Central memory CD8-positive, alpha-beta T cell (primary cell): ENCODE results near the gene ARHGAP26.

Experiments
- ATAC-seq: fragments of 150-1000 bp; cut with Tn5 transposase; replicated peaks from 2 replicates; pipeline ENCODE4 v1.10.0; 2022; ENCODE audit warnings: mild to moderate bottlenecking, moderate FRiP score, moderate number of reproducible peaks; ENCODE audit not compliant: poor library complexity, severe bottlenecking; ENCODE audit errors: extremely low read depth
- DNase-seq, 2 donors: peaks; one replicate each; pipeline ENCODE4 v3.0.0; 2021; ENCODE audit warnings: low spot score in 2 of 2
- H3K27ac Mint-ChIP-seq: one replicate; pipeline ENCODE4 v1.8.0; 2022; ENCODE audit warnings: low read depth, mild to moderate bottlenecking, moderate library complexity, mixed read lengths
- H3K27me3 Mint-ChIP-seq: one replicate; pipeline ENCODE4 v1.8.0; 2022; ENCODE audit warnings: mixed read lengths
- H3K36me3 Mint-ChIP-seq: one replicate; pipeline ENCODE4 v1.8.0; 2022; ENCODE audit warnings: mild to moderate bottlenecking, moderate library complexity, mixed read lengths; ENCODE audit not compliant: insufficient read depth
- H3K4me1 Mint-ChIP-seq: one replicate; pipeline ENCODE4 v1.8.0; 2022; ENCODE audit warnings: mixed read lengths
- H3K4me3 Mint-ChIP-seq: one replicate; pipeline ENCODE4 v1.8.0; 2022; ENCODE audit warnings: mild to moderate bottlenecking, moderate library complexity, mixed read lengths
- H3K9me3 Mint-ChIP-seq: one replicate; pipeline ENCODE4 v1.8.0; 2022; ENCODE audit warnings: mixed read lengths

Gene ARHGAP26

DNA sequence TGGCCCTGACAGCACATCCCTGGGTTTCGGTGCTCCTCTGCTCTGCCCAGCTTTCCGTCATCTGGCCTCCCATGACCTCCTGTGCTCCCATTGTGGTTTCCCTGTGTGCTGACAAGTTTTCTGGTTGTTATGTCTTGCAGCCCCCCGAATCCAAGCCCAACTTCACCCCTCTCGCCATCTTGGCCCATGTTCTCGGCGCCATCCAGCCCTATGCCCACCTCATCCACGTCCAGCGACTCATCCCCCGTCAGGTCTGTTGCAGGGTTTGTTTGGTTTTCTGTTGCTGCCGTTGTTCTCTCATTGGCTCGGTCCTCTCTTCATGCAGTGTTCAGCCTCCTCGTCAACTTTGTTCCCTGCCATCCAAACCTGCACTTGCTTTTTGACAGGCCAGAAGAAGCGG is 436.9 kb downstream of the ARHGAP26 start:
- Mint-ChIP-seq H3K36me3 (peaks cover 5% of the 10 kb centered on the region), H3K9me3 (no peaks in the 10 kb centered on the region), H3K4me1 (peaks cover 41% of the 10 kb centered on the region), H3K27ac (peak overlapping the region; percentile 49), H3K4me3 (peak overlapping the region; percentile 11), H3K27me3 (no peaks in the 10 kb centered on the region)
- ATAC-seq (no peak), DNase-seq (no peak)

GRCh38 chr5:143207563-143208364 is 437.6 kb downstream of the ARHGAP26 start:
- H3K9me3 Mint-ChIP-seq = no peaks in the 10 kb centered on the region
- H3K27ac Mint-ChIP-seq = peak overlapping the region; percentile 49
- peaks cover 5% of the 10 kb centered on the region for H3K36me3 Mint-ChIP-seq
- H3K4me3 Mint-ChIP-seq = no peak overlapping the region
- peaks cover 48% of the 10 kb centered on the region for H3K4me1 Mint-ChIP-seq
- DNase-seq = no peak
- ATAC-seq = no peak
- H3K27me3 Mint-ChIP-seq = no peaks in the 10 kb centered on the region

DNA sequence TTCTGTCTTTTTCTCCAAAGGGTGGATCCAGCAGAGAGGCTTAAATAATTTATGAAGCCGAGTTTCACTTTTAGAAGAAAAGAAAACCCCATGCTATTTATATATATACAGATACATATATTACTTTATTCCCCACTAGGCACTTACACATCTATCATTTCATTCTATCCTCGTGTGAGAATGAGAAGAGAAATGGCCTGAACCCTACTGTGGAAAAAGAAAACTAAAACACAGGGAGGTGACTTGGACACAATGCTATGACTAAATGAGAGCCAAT is 438.1 kb downstream of the ARHGAP26 start:
- Mint-ChIP-seq H3K9me3 (no peaks in the 10 kb centered on the region), H3K36me3 (peaks cover 5% of the 10 kb centered on the region), H3K27ac (no peak overlapping the region), H3K4me3 (no peak overlapping the region), H3K4me1 (peaks cover 51% of the 10 kb centered on the region), H3K27me3 (no peaks in the 10 kb centered on the region)
- ATAC-seq (no peak), DNase-seq (no peak)

- ATAC-seq (no peak), DNase-seq (no peak)
- peaks cover 58% of the 10 kb centered on the region for H3K4me1 Mint-ChIP-seq
- no peak overlapping the region for H3K4me3 Mint-ChIP-seq
- H3K27ac Mint-ChIP-seq = no peak overlapping the region
- peaks cover 9% of the 10 kb centered on the region for H3K36me3 Mint-ChIP-seq
- H3K27me3 Mint-ChIP-seq = no peaks in the 10 kb centered on the region
- no peaks in the 10 kb centered on the region for H3K9me3 Mint-ChIP-seq
Observed at GRCh38 chr5:143208781-143209510, 438.8 kb downstream of the ARHGAP26 start.

DNA sequence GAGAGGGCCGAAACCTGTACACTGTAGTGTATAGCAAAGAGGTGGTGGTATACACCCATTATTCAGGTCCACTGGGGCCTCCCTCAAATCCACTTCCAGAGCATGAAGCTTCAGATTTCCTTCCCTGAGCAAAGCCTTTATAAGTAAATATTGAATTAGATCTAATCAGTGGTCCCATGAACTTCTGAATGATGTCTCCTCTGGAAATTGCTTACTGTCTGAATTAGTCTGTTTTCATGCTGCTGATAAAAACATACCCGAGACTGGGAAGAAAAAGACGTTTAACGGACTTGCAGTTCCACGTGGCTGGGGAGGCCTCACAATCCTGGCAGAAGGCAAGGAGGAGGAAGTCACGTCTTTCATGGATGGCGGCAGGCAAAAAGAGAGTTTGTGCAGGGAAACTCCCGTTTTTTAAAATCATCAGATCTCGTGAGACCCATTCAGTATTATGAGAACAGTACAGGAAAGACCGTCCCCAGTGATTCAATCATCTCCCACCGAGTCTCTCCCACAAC is 439.8 kb downstream of the ARHGAP26 start:
- ATAC-seq (no peak), DNase-seq (no peak)
- Mint-ChIP-seq H3K27ac (no peak overlapping the region), H3K9me3 (no peaks in the 10 kb centered on the region), H3K4me3 (no peak overlapping the region), H3K36me3 (peaks cover 12% of the 10 kb centered on the region), H3K4me1 (peaks cover 57% of the 10 kb centered on the region), H3K27me3 (no peaks in the 10 kb centered on the region)

GRCh38 chr5:143210576-143210975 is 440.4 kb downstream of the ARHGAP26 start:
- DNase-seq (no peak), ATAC-seq (no peak)
- Mint-ChIP-seq H3K4me1 (peaks cover 51% of the 10 kb centered on the region), H3K36me3 (peaks cover 13% of the 10 kb centered on the region), H3K27me3 (no peaks in the 10 kb centered on the region), H3K27ac (no peak overlapping the region), H3K9me3 (no peaks in the 10 kb centered on the region), H3K4me3 (no peak overlapping the region)

DNA sequence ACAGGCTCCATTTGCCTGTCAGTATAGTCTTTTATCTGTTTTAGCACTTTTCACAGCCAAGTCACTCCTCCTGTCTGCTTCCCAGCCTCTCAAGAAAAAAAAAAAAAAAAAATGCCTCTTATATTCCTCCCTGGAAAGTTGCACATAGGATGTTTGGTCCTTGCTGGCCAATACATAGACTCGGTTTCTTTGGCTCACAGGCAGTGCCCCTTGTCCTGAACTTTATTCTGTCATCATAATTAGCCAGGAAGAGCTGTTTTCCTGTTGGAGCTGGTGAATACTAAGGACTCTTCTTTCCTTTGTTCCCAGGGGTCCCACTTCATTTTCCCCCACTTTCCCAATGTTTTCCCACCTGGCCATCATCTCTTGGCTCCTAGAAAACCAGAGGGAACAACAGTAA is 442.1 kb downstream of the ARHGAP26 start:
- no peaks in the 10 kb centered on the region for H3K27me3 Mint-ChIP-seq
- H3K4me1 Mint-ChIP-seq = peaks cover 46% of the 10 kb centered on the region
- peaks cover 13% of the 10 kb centered on the region for H3K36me3 Mint-ChIP-seq
- H3K4me3 Mint-ChIP-seq = no peak overlapping the region
- no peak overlapping the region for H3K27ac Mint-ChIP-seq
- H3K9me3 Mint-ChIP-seq = no peaks in the 10 kb centered on the region
- no peak for DNase-seq
- no peak for ATAC-seq

GRCh38 chr5:143213231-143213850 is 443.2 kb downstream of the ARHGAP26 start:
- no peaks in the 10 kb centered on the region for H3K9me3 Mint-ChIP-seq
- peaks cover 16% of the 10 kb centered on the region for H3K36me3 Mint-ChIP-seq
- H3K27ac Mint-ChIP-seq = peak overlapping the region; percentile 20
- no peak for ATAC-seq
- no peaks in the 10 kb centered on the region for H3K27me3 Mint-ChIP-seq
- no peak for DNase-seq
- H3K4me3 Mint-ChIP-seq = no peak overlapping the region
- peaks cover 55% of the 10 kb centered on the region for H3K4me1 Mint-ChIP-seq

- H3K27me3 Mint-ChIP-seq = no peaks in the 10 kb centered on the region
- peaks cover 61% of the 10 kb centered on the region for H3K4me1 Mint-ChIP-seq
- DNase-seq = no peak
- no peak for ATAC-seq
- no peaks in the 10 kb centered on the region for H3K9me3 Mint-ChIP-seq
- H3K4me3 Mint-ChIP-seq = no peak overlapping the region
- peaks cover 19% of the 10 kb centered on the region for H3K36me3 Mint-ChIP-seq
- H3K27ac Mint-ChIP-seq = peak overlapping the region; percentile 20
Observed at GRCh38 chr5:143213851-143214363, 443.7 kb downstream of the ARHGAP26 start.

DNA sequence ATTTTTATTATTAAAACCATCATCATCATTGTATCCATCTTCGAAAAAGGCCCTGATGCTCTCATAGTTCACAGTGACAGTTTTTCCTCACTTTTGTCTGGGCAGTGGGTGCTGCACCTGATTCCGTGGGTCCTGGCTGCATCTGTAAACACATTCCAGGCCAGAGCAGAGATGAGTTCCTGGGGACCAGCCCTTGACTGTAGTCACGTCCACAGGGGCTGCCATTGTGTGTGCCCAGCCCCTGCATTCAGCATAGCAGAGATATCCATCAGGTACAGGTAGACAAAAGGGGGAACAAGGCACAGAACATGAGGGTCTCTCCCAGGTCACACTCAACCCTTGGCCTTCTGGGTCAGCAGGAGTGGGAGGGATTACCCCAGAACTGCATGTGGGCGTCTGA is 444.3 kb downstream of the ARHGAP26 start:
- Mint-ChIP-seq H3K4me1 (peaks cover 66% of the 10 kb centered on the region), H3K27me3 (no peaks in the 10 kb centered on the region), H3K27ac (no peak overlapping the region), H3K36me3 (peaks cover 20% of the 10 kb centered on the region), H3K9me3 (no peaks in the 10 kb centered on the region), H3K4me3 (no peak overlapping the region)
- no peak for DNase-seq
- no peak for ATAC-seq

- DNase-seq (no peak), ATAC-seq (no peak)
- Mint-ChIP-seq H3K4me3 (no peak overlapping the region), H3K27me3 (no peaks in the 10 kb centered on the region), H3K4me1 (peaks cover 67% of the 10 kb centered on the region), H3K27ac (no peak overlapping the region), H3K36me3 (peaks cover 20% of the 10 kb centered on the region), H3K9me3 (no peaks in the 10 kb centered on the region)
Observed at GRCh38 chr5:143214890-143215289, 444.7 kb downstream of the ARHGAP26 start.

DNA sequence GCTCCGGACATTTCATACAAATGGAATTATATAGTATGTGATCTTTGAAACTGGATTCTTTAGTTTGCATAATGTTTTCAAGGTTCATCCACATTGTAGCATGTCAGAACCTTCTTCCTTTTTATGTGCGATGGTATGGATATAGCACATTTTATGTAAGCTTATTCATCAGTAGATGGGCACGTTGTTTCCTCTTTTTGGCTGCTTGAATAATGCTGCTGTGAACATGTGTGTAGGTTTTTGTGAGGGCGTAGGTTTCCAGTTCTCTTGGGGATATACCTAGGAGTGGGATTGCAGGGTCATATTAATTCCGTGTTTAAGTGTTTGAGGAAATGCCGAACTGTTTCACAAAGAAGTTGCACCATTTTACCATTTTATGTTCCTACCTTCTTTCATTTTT is 445.5 kb downstream of the ARHGAP26 start:
- DNase-seq (no peak), ATAC-seq (no peak)
- Mint-ChIP-seq H3K9me3 (no peaks in the 10 kb centered on the region), H3K4me1 (peaks cover 67% of the 10 kb centered on the region), H3K27me3 (no peaks in the 10 kb centered on the region), H3K4me3 (no peak overlapping the region), H3K36me3 (peaks cover 17% of the 10 kb centered on the region), H3K27ac (no peak overlapping the region)
